GM13977 (cell line): ENCODE results near the gene CLDN7.

Experiments used
- DNase-seq: peaks from one replicate; pipeline ENCODE4 v3.0.0; 2012; ENCODE audit warnings: low spot score
- CTCF ChIP-seq: IDR thresholded peaks from 2 replicates; pipeline ENCODE4 v1.5.1; 2012; ENCODE audit warnings: mild to moderate bottlenecking, control low read depth; ENCODE audit not compliant: insufficient read depth; ENCODE audit errors: extremely low read depth, missing control alignments
- in situ Hi-C: fragments of 300-500 bp; cut with MboI; formaldehyde crosslinking; loops from one replicate; pipeline ENCODE4 v1.12.0; 2022; ENCODE audit warnings: low sequenced_read_pairs, low pct_unique_long_range_greater_than_20kb, mixed read lengths, inconsistent platforms; ENCODE audit not compliant: unreplicated experiment

CLDN7 gene

GRCh38 chr17:7261379-7262191 lies 693 bp downstream of the CLDN7 start:
- DNase-seq, result peak; percentile 70
- TF ChIP-seq CTCF, result no peak

GRCh38 chr17:7260651-7261378 lies 1.5 kb downstream of the CLDN7 start:
- in situ Hi-C loops, result no loop called here
- DNase-seq, result peak; percentile 64
- no peak for TF ChIP-seq CTCF

More at GRCh38 chr17:7261379-7262191, 693 bp downstream of the CLDN7 start:
- in situ Hi-C loops, result no loop called here

- in situ Hi-C loops, result no loop called here
- no peak for TF ChIP-seq CTCF
- no peak for DNase-seq
These were observed 2.1 kb downstream of the CLDN7 start for GRCh38 chr17:7260151-7260550.

- TF ChIP-seq CTCF, result no peak
- in situ Hi-C loops, result no loop called here
- DNase-seq, result no peak
These were observed 2.8 kb downstream of the CLDN7 start for GRCh38 chr17:7259555-7259889.

- in situ Hi-C loops, result no loop called here
- no peak for TF ChIP-seq CTCF
- no peak for DNase-seq
These were observed 3.3 kb downstream of the CLDN7 start for GRCh38 chr17:7258731-7259554.

GRCh38 chr17:7256766-7257456 lies 5.4 kb downstream of the CLDN7 start:
- no peak for TF ChIP-seq CTCF
- in situ Hi-C loops, result no loop called here
- DNase-seq, result no peak
